Thyroid gland (tissue), 4 donors: ENCODE measurements around the gene PUDP.

Experiments used
- CTCF ChIP-seq, 6 experiments: fragments of 200-600 bp in 3 of 6; fragments of 450-650 bp in 3 of 6; sonication (generic) in 3 of 6; IDR thresholded peaks; one replicate each; pipeline ENCODE4 v1.5.1; 2016 to 2019; ENCODE audit warnings: antibody characterized with exemption in 6 of 6, mild to moderate bottlenecking in 2 of 6, inconsistent platforms in 1 of 6, moderate library complexity in 1 of 6
- POLR2A ChIP-seq, 2 donors: fragments of 450-650 bp; IDR thresholded peaks; one replicate each; pipeline ENCODE4 v1.6.1; 2017; ENCODE audit warnings: antibody characterized with exemption in 2 of 2, mild to moderate bottlenecking in 2 of 2, moderate library complexity in 1 of 2

GRCh38 chrX:7149411-7149810, 1.5 kb upstream of the PUDP start:
- no peak for TF ChIP-seq CTCF (IDR thresholded peaks at IDR 0.05)
- no peak for TF ChIP-seq POLR2A (IDR thresholded peaks at IDR 0.05)
